Neutrophil (primary cell): ENCODE results near the gene GALNT7.

Experiments used
- H3K27ac ChIP-seq: fragments of 200-600 bp; sonication (generic); 2 replicates; pipeline ENCODE4 v1.5.1; 2016; ENCODE audit warnings: mild to moderate bottlenecking, moderate library complexity
- H3K27me3 ChIP-seq: fragments of 200-600 bp; sonication (generic); 2 replicates; pipeline ENCODE4 v1.6.0; 2016; ENCODE audit warnings: mild to moderate bottlenecking
- H3K36me3 ChIP-seq: fragments of 200-600 bp; sonication (generic); 2 replicates; pipeline ENCODE4 v1.5.1; 2017
- H3K4me1 ChIP-seq, 2 experiments: fragments of 200-600 bp in 1 of 2; sonication (generic) in 1 of 2; 1 replicate in 1 of 2; 2 replicates in 1 of 2; pipeline versions ENCODE4 v1.5.1 to v1.6.1; 2013 to 2016; ENCODE audit warnings: low read depth in 1 of 2, low read length in 1 of 2, mild to moderate bottlenecking in 1 of 2, moderate library complexity in 1 of 2; ENCODE audit not compliant: control insufficient read depth in 1 of 2, insufficient read depth in 1 of 2
- H3K4me3 ChIP-seq, 2 experiments: fragments of 200-600 bp in 1 of 2; sonication (generic) in 1 of 2; 1 replicate in 1 of 2; 2 replicates in 1 of 2; pipeline ENCODE4 v1.5.1; 2013 to 2016; ENCODE audit warnings: low read depth in 1 of 2, low read length in 1 of 2, mild to moderate bottlenecking in 1 of 2, moderate library complexity in 1 of 2
- H3K9me3 ChIP-seq: fragments of 200-600 bp; sonication (generic); 2 replicates; pipeline ENCODE4 v1.5.1; 2016
- CTCF ChIP-seq: fragments of 200-600 bp; sonication (generic); IDR thresholded peaks from 2 replicates; pipeline ENCODE4 v1.5.1; 2016; ENCODE audit warnings: antibody characterized with exemption

GALNT7 gene

GRCh38 chr4:173199553-173199952 lies 30.9 kb downstream of the GALNT7 start:
- Histone ChIP-seq H3K27ac (no peak overlapping the region), H3K4me1 (peaks cover 5 to 6% of the 10 kb centered on the region in 2 experiments), H3K9me3 (no peaks in the 10 kb centered on the region), H3K36me3 (no peaks in the 10 kb centered on the region), H3K27me3 (no peaks in the 10 kb centered on the region), H3K4me3 (no peak overlapping the region)
- TF ChIP-seq CTCF: no peak

- no peak for TF ChIP-seq CTCF
- Histone ChIP-seq H3K4me1 (peaks cover 0 to under 1% of the 10 kb centered on the region in 2 experiments), H3K9me3 (no peaks in the 10 kb centered on the region), H3K27ac (no peak overlapping the region), H3K36me3 (no peaks in the 10 kb centered on the region), H3K27me3 (no peaks in the 10 kb centered on the region), H3K4me3 (no peak overlapping the region)
These were observed 31.7 kb downstream of the GALNT7 start for GRCh38 chr4:173200103-173200884.

GRCh38 chr4:173202395-173202794 lies 33.8 kb downstream of the GALNT7 start:
- H3K27ac ChIP-seq: no peak overlapping the region
- peaks cover 5 to 10% of the 10 kb centered on the region in 2 experiments for H3K4me1 ChIP-seq
- no peaks in the 10 kb centered on the region for H3K9me3 ChIP-seq
- no peak for TF ChIP-seq CTCF
- H3K36me3 ChIP-seq: no peaks in the 10 kb centered on the region
- no peaks in the 10 kb centered on the region for H3K27me3 ChIP-seq
- H3K4me3 ChIP-seq: no peak overlapping the region

- H3K36me3 ChIP-seq: no peaks in the 10 kb centered on the region
- H3K27me3 ChIP-seq: no peaks in the 10 kb centered on the region
- H3K4me3 ChIP-seq: no peak overlapping the region
- no peak overlapping the region for H3K27ac ChIP-seq
- H3K4me1 ChIP-seq: peaks cover 5 to 10% of the 10 kb centered on the region in 2 experiments
- TF ChIP-seq CTCF: no peak
- no peaks in the 10 kb centered on the region for H3K9me3 ChIP-seq
These were observed 37.0 kb downstream of the GALNT7 start for GRCh38 chr4:173205656-173206055.

- H3K9me3 ChIP-seq: no peaks in the 10 kb centered on the region
- no peak overlapping the region for H3K27ac ChIP-seq
- H3K27me3 ChIP-seq: no peaks in the 10 kb centered on the region
- peaks cover 7% of the 10 kb centered on the region for H3K36me3 ChIP-seq
- peaks cover 5 to 10% of the 10 kb centered on the region in 2 experiments for H3K4me1 ChIP-seq
- TF ChIP-seq CTCF: no peak
- H3K4me3 ChIP-seq: no peak overlapping the region
These were observed 39.8 kb downstream of the GALNT7 start for GRCh38 chr4:173208420-173208819.
